OCI-LY1 (cell line): Measurements from ENCODE around the gene RTRAF.

Experiments
- H2AFZ ChIP-seq: fragments of 200-600 bp; sonication (generic), shearing (Covaris generic); 2 replicates; pipeline ENCODE4 v1.6.0; 2014; ENCODE audit warnings: antibody characterized with exemption, mild to moderate bottlenecking, low read length
- H3F3A ChIP-seq: fragments of 200-600 bp; sonication (generic), shearing (Covaris generic); 2 replicates; pipeline ENCODE4 v1.6.0; 2014; ENCODE audit warnings: mild to moderate bottlenecking, antibody characterized with exemption, low read length, moderate library complexity; ENCODE audit not compliant: insufficient read depth
- H3K27ac ChIP-seq: fragments of 200-600 bp; sonication (generic); 2 replicates; pipeline ENCODE4 v1.5.1; 2014; ENCODE audit warnings: low read length, mixed run types, mild to moderate bottlenecking, low read depth; ENCODE audit not compliant: poor library complexity, severe bottlenecking
- H3K27me3 ChIP-seq: fragments of 200-600 bp; sonication (generic); 2 replicates; pipeline ENCODE4 v1.6.0; 2014; ENCODE audit warnings: antibody characterized with exemption, mild to moderate bottlenecking, low read length, moderate library complexity; ENCODE audit not compliant: insufficient read depth
- H3K36me3 ChIP-seq: fragments of 200-600 bp; sonication (generic); 2 replicates; pipeline ENCODE4 v1.6.1; 2014; ENCODE audit warnings: mild to moderate bottlenecking, antibody characterized with exemption, low read length, moderate library complexity, mixed read lengths; ENCODE audit not compliant: insufficient read depth
- H3K4me1 ChIP-seq: fragments of 200-600 bp; sonication (generic); 2 replicates; pipeline ENCODE4 v1.5.1; 2014; ENCODE audit warnings: mild to moderate bottlenecking, low read length, moderate library complexity; ENCODE audit not compliant: insufficient read depth, severe bottlenecking
- H3K4me2 ChIP-seq: fragments of 200-600 bp; sonication (generic), shearing (Covaris generic); 2 replicates; pipeline ENCODE4 v1.6.1; 2014; ENCODE audit warnings: low read length
- H3K4me3 ChIP-seq: fragments of 200-600 bp; sonication (generic); 2 replicates; pipeline ENCODE4 v1.5.1; 2014; ENCODE audit warnings: low read length, low read depth, mild to moderate bottlenecking, mixed read lengths; ENCODE audit not compliant: poor library complexity, severe bottlenecking
- H3K79me2 ChIP-seq: fragments of 200-600 bp; shearing (Covaris generic); 2 replicates; pipeline ENCODE4 v1.6.1; 2016; ENCODE audit warnings: mixed run types, low read length, mixed read lengths; ENCODE audit not compliant: insufficient read depth
- H3K9ac ChIP-seq: fragments of 200-600 bp; sonication (generic), shearing (Covaris generic); 2 replicates; pipeline ENCODE4 v1.6.1; 2014; ENCODE audit warnings: mild to moderate bottlenecking, low read length, mixed read lengths
- H3K9me2 ChIP-seq: fragments of 200-600 bp; sonication (generic), shearing (Covaris generic); 2 replicates; pipeline ENCODE4 v1.6.1; 2014; ENCODE audit warnings: low read depth, mild to moderate bottlenecking, low read length, mixed read lengths
- H3K9me3 ChIP-seq: fragments of 200-600 bp; shearing (Covaris generic); 2 replicates; pipeline ENCODE4 v1.6.1; 2014; ENCODE audit warnings: low read length, mixed read lengths
- H4K20me1 ChIP-seq: fragments of 200-600 bp; sonication (generic), shearing (Covaris generic); 2 replicates; pipeline ENCODE4 v1.6.0; 2016; ENCODE audit warnings: mild to moderate bottlenecking, low read length; ENCODE audit not compliant: insufficient read depth
- CTCF ChIP-seq: fragments of 200-600 bp; sonication (generic), shearing (Covaris generic); IDR thresholded peaks from 2 replicates; pipeline ENCODE4 v1.5.1; 2017; ENCODE audit warnings: mild to moderate bottlenecking, antibody characterized with exemption, low read length, moderate library complexity, mixed read lengths
- EZH2 ChIP-seq: fragments of 200-600 bp; sonication (generic), shearing (Covaris generic); IDR thresholded peaks from 2 replicates; pipeline ENCODE4 v1.8.0; 2017; ENCODE audit warnings: borderline replicate concordance, mixed run types, mild to moderate bottlenecking, antibody characterized with exemption, low read length, moderate library complexity, mixed read lengths

The RTRAF gene

GRCh38 chr14:52012635-52013034 is 23.3 kb downstream of the RTRAF start:
- TF ChIP-seq EZH2, result no peak
- TF ChIP-seq CTCF, result no peak
- Histone ChIP-seq H2AFZ (no peak overlapping the region), H3K9ac (no peak overlapping the region), H3K9me3 (no peaks in the 10 kb centered on the region), H3K79me2 (no peaks in the 10 kb centered on the region), H4K20me1 (no peaks in the 10 kb centered on the region), H3K4me3 (no peak overlapping the region), H3K4me2 (no peak overlapping the region), H3K4me1 (no peaks in the 10 kb centered on the region), H3K27me3 (no peaks in the 10 kb centered on the region), H3K9me2 (no peaks in the 10 kb centered on the region), H3K36me3 (peaks cover 42% of the 10 kb centered on the region), H3F3A (no peaks in the 10 kb centered on the region), H3K27ac (no peak overlapping the region)

GRCh38 chr14:52013984-52014600 is 24.7 kb downstream of the RTRAF start:
- Histone ChIP-seq H3K27ac (no peak overlapping the region), H3K4me2 (no peak overlapping the region), H3K27me3 (no peaks in the 10 kb centered on the region), H3K79me2 (no peaks in the 10 kb centered on the region), H4K20me1 (no peaks in the 10 kb centered on the region), H3K9ac (no peak overlapping the region), H3K4me3 (no peak overlapping the region), H3K9me2 (no peaks in the 10 kb centered on the region), H3F3A (no peaks in the 10 kb centered on the region), H3K36me3 (peaks cover 27% of the 10 kb centered on the region), H3K4me1 (no peaks in the 10 kb centered on the region), H3K9me3 (no peaks in the 10 kb centered on the region), H2AFZ (no peak overlapping the region)
- TF ChIP-seq EZH2, result no peak
- peak; percentile 47 for TF ChIP-seq CTCF

- Histone ChIP-seq H3K4me3 (no peak overlapping the region), H3K36me3 (peaks cover 21% of the 10 kb centered on the region), H3K9ac (no peak overlapping the region), H3K9me3 (no peaks in the 10 kb centered on the region), H3K9me2 (no peaks in the 10 kb centered on the region), H3K79me2 (no peaks in the 10 kb centered on the region), H3F3A (no peaks in the 10 kb centered on the region), H3K27me3 (no peaks in the 10 kb centered on the region), H3K4me1 (no peaks in the 10 kb centered on the region), H2AFZ (no peak overlapping the region), H3K4me2 (no peak overlapping the region), H3K27ac (no peak overlapping the region), H4K20me1 (no peaks in the 10 kb centered on the region)
- TF ChIP-seq EZH2, result no peak
- no peak for TF ChIP-seq CTCF
These were observed 25.4 kb downstream of the RTRAF start for GRCh38 chr14:52014601-52015267.
